HEK293 (cell line): Measurements from ENCODE around the gene TTC9C.
A peak's percentile ranks its signal among the peaks of the same experiment; 100 is the strongest.

Experiments used
- BCL11A ChIP-seq: fragments of 450-650 bp; formaldehyde crosslinking; IDR thresholded peaks from 2 replicates; pipeline ENCODE4 v1.5.1; 2016; ENCODE audit warnings: low read depth, missing biosample characterization, missing genetic modification characterization
- GLI2 ChIP-seq: fragments of 450-650 bp; formaldehyde crosslinking; IDR thresholded peaks from 2 replicates; pipeline ENCODE4; 2017; ENCODE audit warnings: missing biosample characterization, missing genetic modification characterization, low read depth, borderline replicate concordance
- KLF1 ChIP-seq: fragments of 450-650 bp; formaldehyde crosslinking; IDR thresholded peaks from 2 replicates; pipeline ENCODE4 v1.5.1; 2016; ENCODE audit warnings: missing biosample characterization, missing genetic modification characterization
- MZF1 ChIP-seq: fragments of 450-650 bp; formaldehyde crosslinking; IDR thresholded peaks from 2 replicates; pipeline ENCODE4 v1.5.1; 2017; ENCODE audit warnings: missing biosample characterization, missing genetic modification characterization, borderline replicate concordance
- RBAK ChIP-seq: fragments of 450-650 bp; formaldehyde crosslinking; IDR thresholded peaks from 2 replicates; pipeline ENCODE4 v1.5.1; 2016; ENCODE audit warnings: missing biosample characterization, missing genetic modification characterization
- SP3 ChIP-seq: fragments of 450-650 bp; formaldehyde crosslinking; IDR thresholded peaks from 2 replicates; pipeline ENCODE4 v1.5.1; 2016; ENCODE audit warnings: missing biosample characterization, missing genetic modification characterization
- TCF7L2 ChIP-seq: IDR thresholded peaks from 2 replicates; pipeline ENCODE4 v1.6.1; 2011; ENCODE audit warnings: low read depth, mild to moderate bottlenecking, inconsistent platforms, low read length, moderate library complexity, borderline replicate concordance
- TRIM28 ChIP-seq: IDR thresholded peaks from 2 replicates; pipeline ENCODE4 v1.6.1; 2011; ENCODE audit warnings: low read length, control low read depth, borderline replicate concordance
- ZBTB1 ChIP-seq: fragments of 450-650 bp; formaldehyde crosslinking; IDR thresholded peaks from 2 replicates; pipeline ENCODE4 v1.5.1; 2016; ENCODE audit warnings: missing biosample characterization, missing genetic modification characterization
- ZBTB8A ChIP-seq: fragments of 450-650 bp; formaldehyde crosslinking; IDR thresholded peaks from 2 replicates; pipeline ENCODE4 v1.5.1; 2016; ENCODE audit warnings: missing biosample characterization, missing genetic modification characterization
- ZEB2 ChIP-seq: fragments of 450-650 bp; formaldehyde crosslinking; IDR thresholded peaks from 2 replicates; pipeline ENCODE4 v1.5.1; 2016; ENCODE audit warnings: missing biosample characterization, missing genetic modification characterization
- ZFP37 ChIP-seq: fragments of 450-650 bp; formaldehyde crosslinking; IDR thresholded peaks from 2 replicates; pipeline ENCODE4 v1.5.1; 2016; ENCODE audit warnings: missing biosample characterization, missing genetic modification characterization
- ZNF155 ChIP-seq: fragments of 450-650 bp; formaldehyde crosslinking; IDR thresholded peaks from 2 replicates; pipeline ENCODE4 v1.5.1; 2016; ENCODE audit warnings: missing biosample characterization, missing genetic modification characterization
- ZNF19 ChIP-seq: fragments of 450-650 bp; formaldehyde crosslinking; IDR thresholded peaks from 2 replicates; pipeline ENCODE4; 2016; ENCODE audit warnings: missing biosample characterization, missing genetic modification characterization, low read depth
- ZNF202 ChIP-seq: fragments of 450-650 bp; formaldehyde crosslinking; IDR thresholded peaks from 2 replicates; pipeline ENCODE4 v1.5.1; 2016; ENCODE audit warnings: missing biosample characterization, missing genetic modification characterization, borderline replicate concordance
- ZNF223 ChIP-seq: fragments of 450-650 bp; formaldehyde crosslinking; IDR thresholded peaks from 2 replicates; pipeline ENCODE4 v1.5.1; 2016; ENCODE audit warnings: missing biosample characterization, missing genetic modification characterization
- ZNF335 ChIP-seq: fragments of 450-650 bp; formaldehyde crosslinking; conservative IDR thresholded peaks from 2 replicates; pipeline ENCODE4 v1.5.1; 2016; ENCODE audit warnings: missing biosample characterization, missing genetic modification characterization
- ZNF416 ChIP-seq: fragments of 450-650 bp; formaldehyde crosslinking; IDR thresholded peaks from 2 replicates; pipeline ENCODE4 v1.5.1; 2016; ENCODE audit warnings: missing biosample characterization, missing genetic modification characterization
- ZNF521 ChIP-seq: fragments of 450-650 bp; formaldehyde crosslinking; IDR thresholded peaks from 2 replicates; pipeline ENCODE4 v1.5.1; 2017; ENCODE audit warnings: missing biosample characterization, mild to moderate bottlenecking, missing genetic modification characterization
- ZNF530 ChIP-seq: fragments of 450-650 bp; formaldehyde crosslinking; IDR thresholded peaks from 2 replicates; pipeline ENCODE4 v1.5.1; 2016; ENCODE audit warnings: low read depth, missing biosample characterization, missing genetic modification characterization
- ZNF555 ChIP-seq: fragments of 450-650 bp; formaldehyde crosslinking; conservative IDR thresholded peaks from 2 replicates; pipeline ENCODE4 v1.5.1; 2017; ENCODE audit warnings: missing biosample characterization, mild to moderate bottlenecking, missing genetic modification characterization, inconsistent platforms
- TF ChIP-seq, protein P1 (sequence below): sonication (generic); formaldehyde crosslinking; IDR thresholded peaks from 2 replicates; pipeline ENCODE4 v1.8.1; 2022; ENCODE audit warnings: mild to moderate bottlenecking, moderate library complexity, missing genetic modification reagents
- TF ChIP-seq, protein P2 (sequence below): fragments of 450-650 bp; formaldehyde crosslinking; IDR thresholded peaks from 2 replicates; pipeline ENCODE4 v1.5.1; 2017; ENCODE audit warnings: missing biosample characterization, missing genetic modification characterization
- TF ChIP-seq, protein P3 (sequence below): fragments of 450-650 bp; formaldehyde crosslinking; IDR thresholded peaks from 2 replicates; pipeline ENCODE4 v1.5.1; 2016; ENCODE audit warnings: missing biosample characterization, missing genetic modification characterization
- TF ChIP-seq, protein P4 (sequence below): fragments of 450-650 bp; formaldehyde crosslinking; IDR thresholded peaks from 2 replicates; pipeline ENCODE4 v1.5.1; 2016; ENCODE audit warnings: missing biosample characterization, missing genetic modification characterization
- TF ChIP-seq, protein P5 (sequence below): fragments of 450-650 bp; formaldehyde crosslinking; IDR thresholded peaks from 2 replicates; pipeline ENCODE4 v1.5.1; 2016; ENCODE audit warnings: missing biosample characterization, missing genetic modification characterization, borderline replicate concordance
- TF ChIP-seq, protein P6 (sequence below): fragments of 450-650 bp; IDR thresholded peaks from 2 replicates; pipeline ENCODE4 v1.5.1; 2018; ENCODE audit warnings: missing biosample characterization, mild to moderate bottlenecking, missing genetic modification characterization
- TF ChIP-seq, protein P7 (sequence below): fragments of 450-650 bp; formaldehyde crosslinking; IDR thresholded peaks from 2 replicates; pipeline ENCODE4 v1.5.1; 2016; ENCODE audit warnings: missing biosample characterization, missing genetic modification characterization

Gene TTC9C

DNA sequence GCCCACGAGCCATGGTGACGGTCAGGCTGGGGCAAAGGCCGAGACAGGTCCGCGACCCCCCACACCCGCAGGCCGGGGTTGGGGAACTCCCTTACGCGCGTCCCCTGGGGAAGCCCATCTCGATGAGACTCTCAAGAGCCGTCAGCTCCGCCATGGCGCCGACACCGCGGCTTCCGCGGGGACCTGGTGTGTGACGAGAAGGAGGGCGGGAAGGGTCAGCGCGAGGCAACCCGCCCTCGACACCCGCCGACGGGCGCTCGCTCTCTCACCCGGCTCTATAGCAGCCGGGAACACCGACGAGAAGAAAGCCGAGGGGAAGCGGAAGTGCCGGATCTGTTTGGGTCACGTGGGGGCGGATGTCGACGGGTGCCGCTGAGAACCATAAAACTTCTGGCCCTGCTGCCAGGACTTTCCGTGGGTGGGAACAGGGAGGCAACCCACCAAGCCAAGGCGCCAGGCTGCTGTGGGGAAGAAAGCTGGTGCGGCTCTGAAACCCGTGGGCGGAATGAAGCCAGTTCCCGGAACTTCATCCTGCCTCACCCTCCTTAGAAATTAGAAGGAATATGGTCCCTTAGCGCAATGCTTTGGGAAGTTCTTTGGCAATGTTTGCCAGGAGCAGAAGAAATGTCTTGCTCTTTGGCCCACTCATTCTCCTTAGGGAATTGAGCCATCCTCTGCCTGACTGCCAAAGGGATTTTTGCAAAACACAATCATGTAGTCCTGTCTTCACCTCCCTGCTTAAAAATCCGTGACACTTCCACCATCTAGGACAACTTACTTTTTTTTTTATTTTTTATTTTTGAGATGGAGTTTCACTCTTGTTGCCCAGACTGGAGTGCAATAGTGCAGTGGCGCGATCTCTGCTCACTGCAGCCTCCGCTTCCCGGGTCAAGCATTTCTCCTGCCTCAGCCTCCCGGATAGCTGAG is 49.3 kb upstream of the TTC9C start, which contains the start of gene UBXN1 (continued):
- TF ChIP-seq, protein P1, sequence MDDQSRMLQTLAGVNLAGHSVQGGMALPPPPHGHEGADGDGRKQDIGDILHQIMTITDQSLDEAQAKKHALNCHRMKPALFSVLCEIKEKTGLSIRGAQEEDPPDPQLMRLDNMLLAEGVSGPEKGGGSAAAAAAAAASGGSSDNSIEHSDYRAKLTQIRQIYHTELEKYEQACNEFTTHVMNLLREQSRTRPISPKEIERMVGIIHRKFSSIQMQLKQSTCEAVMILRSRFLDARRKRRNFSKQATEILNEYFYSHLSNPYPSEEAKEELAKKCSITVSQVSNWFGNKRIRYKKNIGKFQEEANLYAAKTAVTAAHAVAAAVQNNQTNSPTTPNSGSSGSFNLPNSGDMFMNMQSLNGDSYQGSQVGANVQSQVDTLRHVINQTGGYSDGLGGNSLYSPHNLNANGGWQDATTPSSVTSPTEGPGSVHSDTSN (CRISPR knock-in tag): no peak
- TF ChIP-seq SP3 (tag by site-specific recombination) (peak; percentile 52), ZFP37 (tag by site-specific recombination) (0 out of 2 replicates have a peak, but pooled peaks have one; percentile 52), ZBTB8A (tag by site-specific recombination) (peak; percentile 94), GLI2 (tag by site-specific recombination) (no peak), ZNF521 (tag by site-specific recombination) (no peak), ZEB2 (tag by site-specific recombination) (peak; percentile 56; the same call in 1 of the 2 replicates), TCF7L2 (no peak), ZNF416 (tag by site-specific recombination) (no peak), ZNF19 (tag by site-specific recombination) (no peak), TRIM28 (peak; percentile 67; the same call in 1 of the 2 replicates), ZNF202 (tag by site-specific recombination) (no peak), ZNF530 (tag by site-specific recombination) (no peak), ZBTB1 (tag by site-specific recombination) (no peak), BCL11A (tag by site-specific recombination) (no peak), ZNF223 (no peak), ZNF335 (peak; percentile 66), ZNF555 (tag by site-specific recombination) (no peak), MZF1 (tag by site-specific recombination) (no peak), RBAK (tag by site-specific recombination) (no peak), KLF1 (tag by site-specific recombination) (peak; percentile 19; the same call in 1 of the 2 replicates), ZNF155 (tag by site-specific recombination) (no peak)
- TF ChIP-seq, protein P2, sequence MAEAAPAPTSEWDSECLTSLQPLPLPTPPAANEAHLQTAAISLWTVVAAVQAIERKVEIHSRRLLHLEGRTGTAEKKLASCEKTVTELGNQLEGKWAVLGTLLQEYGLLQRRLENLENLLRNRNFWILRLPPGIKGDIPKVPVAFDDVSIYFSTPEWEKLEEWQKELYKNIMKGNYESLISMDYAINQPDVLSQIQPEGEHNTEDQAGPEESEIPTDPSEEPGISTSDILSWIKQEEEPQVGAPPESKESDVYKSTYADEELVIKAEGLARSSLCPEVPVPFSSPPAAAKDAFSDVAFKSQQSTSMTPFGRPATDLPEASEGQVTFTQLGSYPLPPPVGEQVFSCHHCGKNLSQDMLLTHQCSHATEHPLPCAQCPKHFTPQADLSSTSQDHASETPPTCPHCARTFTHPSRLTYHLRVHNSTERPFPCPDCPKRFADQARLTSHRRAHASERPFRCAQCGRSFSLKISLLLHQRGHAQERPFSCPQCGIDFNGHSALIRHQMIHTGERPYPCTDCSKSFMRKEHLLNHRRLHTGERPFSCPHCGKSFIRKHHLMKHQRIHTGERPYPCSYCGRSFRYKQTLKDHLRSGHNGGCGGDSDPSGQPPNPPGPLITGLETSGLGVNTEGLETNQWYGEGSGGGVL (tag by site-specific recombination): no peak
- TF ChIP-seq, protein P3, sequence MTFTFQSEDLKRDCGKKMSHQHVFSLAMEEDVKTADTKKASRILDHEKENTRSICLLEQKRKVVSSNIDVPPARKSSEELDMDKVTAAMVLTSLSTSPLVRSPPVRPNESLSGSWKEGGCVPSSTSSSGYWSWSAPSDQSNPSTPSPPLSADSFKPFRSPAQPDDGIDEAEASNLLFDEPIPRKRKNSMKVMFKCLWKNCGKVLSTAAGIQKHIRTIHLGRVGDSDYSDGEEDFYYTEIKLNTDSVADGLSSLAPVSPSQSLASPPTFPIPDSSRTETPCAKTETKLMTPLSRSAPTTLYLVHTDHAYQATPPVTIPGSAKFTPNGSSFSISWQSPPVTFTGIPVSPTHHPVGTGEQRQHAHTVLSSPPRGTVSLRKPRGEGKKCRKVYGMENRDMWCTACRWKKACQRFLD (tag by site-specific recombination): no peak
- TF ChIP-seq, protein P4, sequence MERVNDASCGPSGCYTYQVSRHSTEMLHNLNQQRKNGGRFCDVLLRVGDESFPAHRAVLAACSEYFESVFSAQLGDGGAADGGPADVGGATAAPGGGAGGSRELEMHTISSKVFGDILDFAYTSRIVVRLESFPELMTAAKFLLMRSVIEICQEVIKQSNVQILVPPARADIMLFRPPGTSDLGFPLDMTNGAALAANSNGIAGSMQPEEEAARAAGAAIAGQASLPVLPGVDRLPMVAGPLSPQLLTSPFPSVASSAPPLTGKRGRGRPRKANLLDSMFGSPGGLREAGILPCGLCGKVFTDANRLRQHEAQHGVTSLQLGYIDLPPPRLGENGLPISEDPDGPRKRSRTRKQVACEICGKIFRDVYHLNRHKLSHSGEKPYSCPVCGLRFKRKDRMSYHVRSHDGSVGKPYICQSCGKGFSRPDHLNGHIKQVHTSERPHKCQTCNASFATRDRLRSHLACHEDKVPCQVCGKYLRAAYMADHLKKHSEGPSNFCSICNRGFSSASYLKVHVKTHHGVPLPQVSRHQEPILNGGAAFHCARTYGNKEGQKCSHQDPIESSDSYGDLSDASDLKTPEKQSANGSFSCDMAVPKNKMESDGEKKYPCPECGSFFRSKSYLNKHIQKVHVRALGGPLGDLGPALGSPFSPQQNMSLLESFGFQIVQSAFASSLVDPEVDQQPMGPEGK (tag by site-specific recombination): peak; percentile 42; the same call in 1 of the 2 replicates
- TF ChIP-seq, protein P5, sequence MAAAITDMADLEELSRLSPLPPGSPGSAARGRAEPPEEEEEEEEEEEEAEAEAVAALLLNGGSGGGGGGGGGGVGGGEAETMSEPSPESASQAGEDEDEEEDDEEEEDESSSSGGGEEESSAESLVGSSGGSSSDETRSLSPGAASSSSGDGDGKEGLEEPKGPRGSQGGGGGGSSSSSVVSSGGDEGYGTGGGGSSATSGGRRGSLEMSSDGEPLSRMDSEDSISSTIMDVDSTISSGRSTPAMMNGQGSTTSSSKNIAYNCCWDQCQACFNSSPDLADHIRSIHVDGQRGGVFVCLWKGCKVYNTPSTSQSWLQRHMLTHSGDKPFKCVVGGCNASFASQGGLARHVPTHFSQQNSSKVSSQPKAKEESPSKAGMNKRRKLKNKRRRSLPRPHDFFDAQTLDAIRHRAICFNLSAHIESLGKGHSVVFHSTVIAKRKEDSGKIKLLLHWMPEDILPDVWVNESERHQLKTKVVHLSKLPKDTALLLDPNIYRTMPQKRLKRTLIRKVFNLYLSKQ (tag by site-specific recombination): no peak
- TF ChIP-seq, protein P6, sequence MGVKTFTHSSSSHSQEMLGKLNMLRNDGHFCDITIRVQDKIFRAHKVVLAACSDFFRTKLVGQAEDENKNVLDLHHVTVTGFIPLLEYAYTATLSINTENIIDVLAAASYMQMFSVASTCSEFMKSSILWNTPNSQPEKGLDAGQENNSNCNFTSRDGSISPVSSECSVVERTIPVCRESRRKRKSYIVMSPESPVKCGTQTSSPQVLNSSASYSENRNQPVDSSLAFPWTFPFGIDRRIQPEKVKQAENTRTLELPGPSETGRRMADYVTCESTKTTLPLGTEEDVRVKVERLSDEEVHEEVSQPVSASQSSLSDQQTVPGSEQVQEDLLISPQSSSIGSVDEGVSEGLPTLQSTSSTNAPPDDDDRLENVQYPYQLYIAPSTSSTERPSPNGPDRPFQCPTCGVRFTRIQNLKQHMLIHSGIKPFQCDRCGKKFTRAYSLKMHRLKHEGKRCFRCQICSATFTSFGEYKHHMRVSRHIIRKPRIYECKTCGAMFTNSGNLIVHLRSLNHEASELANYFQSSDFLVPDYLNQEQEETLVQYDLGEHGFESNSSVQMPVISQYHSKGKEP: no peak
- TF ChIP-seq, protein P7, sequence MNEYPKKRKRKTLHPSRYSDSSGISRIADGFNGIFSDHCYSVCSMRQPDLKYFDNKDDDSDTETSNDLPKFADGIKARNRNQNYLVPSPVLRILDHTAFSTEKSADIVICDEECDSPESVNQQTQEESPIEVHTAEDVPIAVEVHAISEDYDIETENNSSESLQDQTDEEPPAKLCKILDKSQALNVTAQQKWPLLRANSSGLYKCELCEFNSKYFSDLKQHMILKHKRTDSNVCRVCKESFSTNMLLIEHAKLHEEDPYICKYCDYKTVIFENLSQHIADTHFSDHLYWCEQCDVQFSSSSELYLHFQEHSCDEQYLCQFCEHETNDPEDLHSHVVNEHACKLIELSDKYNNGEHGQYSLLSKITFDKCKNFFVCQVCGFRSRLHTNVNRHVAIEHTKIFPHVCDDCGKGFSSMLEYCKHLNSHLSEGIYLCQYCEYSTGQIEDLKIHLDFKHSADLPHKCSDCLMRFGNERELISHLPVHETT (tag by site-specific recombination): peak; percentile 59; the same call in 1 of the 2 replicates
